DLD1 (cell line): ENCODE data around the gene CRYGN.

Experiments
- in situ Hi-C: cut with HindIII; loops from 2 replicates; pipeline ENCODE4 v1.10.0; 2017; ENCODE audit warnings: low sequenced_read_pairs

The CRYGN gene

GRCh38 chr7:151394076-151395035 is 45.6 kb downstream of the CRYGN start:
- in situ Hi-C loops, result loop anchor here (5.0 kb wide), 1 partner anchor 32 kb away; no protein-coding TSS in a partner anchor

- in situ Hi-C loops, result no loop called here
Observed at GRCh38 chr7:151393031-151393977, 46.6 kb downstream of the CRYGN start.

DNA sequence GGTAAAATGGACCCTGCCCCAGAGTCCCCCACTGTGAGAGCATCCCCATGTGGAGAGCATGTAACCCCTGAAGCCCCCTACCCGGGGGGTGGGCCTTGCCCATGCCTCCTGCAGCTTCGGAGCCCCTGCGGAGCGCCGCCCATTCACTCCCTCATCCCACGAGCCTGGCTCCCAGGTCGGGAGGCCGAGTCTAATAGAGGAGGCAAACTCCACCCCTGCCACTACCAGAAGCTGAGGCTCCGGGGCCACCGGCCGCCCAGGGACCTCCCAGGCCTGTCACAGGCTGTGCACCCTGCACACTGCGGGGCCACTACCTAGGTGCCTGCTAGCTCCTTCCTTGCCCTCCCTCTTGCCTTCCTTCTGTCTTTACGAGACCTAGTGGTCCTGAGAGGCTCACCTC is 47.5 kb downstream of the CRYGN start:
- in situ Hi-C loops, result no loop called here

- in situ Hi-C loops, result no loop called here
Observed at GRCh38 chr7:151392002-151392401, 47.9 kb downstream of the CRYGN start.

DNA sequence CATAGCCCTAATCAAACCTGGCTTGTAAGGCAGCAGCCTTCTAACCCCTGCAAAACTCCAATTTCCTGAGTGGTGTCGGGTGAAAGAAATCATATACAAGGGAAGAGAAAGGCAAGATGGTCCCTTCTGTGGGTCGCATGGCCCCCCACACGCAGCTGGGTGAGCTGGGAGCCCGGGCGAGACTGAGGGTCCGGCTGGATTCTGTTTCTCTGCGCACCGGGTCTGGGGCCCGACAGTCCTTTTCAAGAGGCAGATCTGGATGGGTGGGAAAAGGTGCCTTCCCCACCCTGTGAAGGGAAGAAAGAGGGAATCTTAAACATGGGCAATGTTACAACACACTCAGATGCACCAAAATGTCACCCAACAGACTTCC is 48.6 kb downstream of the CRYGN start:
- in situ Hi-C loops, result no loop called here

GRCh38 chr7:151390598-151391357 is 49.2 kb downstream of the CRYGN start:
- in situ Hi-C loops, result no loop called here

DNA sequence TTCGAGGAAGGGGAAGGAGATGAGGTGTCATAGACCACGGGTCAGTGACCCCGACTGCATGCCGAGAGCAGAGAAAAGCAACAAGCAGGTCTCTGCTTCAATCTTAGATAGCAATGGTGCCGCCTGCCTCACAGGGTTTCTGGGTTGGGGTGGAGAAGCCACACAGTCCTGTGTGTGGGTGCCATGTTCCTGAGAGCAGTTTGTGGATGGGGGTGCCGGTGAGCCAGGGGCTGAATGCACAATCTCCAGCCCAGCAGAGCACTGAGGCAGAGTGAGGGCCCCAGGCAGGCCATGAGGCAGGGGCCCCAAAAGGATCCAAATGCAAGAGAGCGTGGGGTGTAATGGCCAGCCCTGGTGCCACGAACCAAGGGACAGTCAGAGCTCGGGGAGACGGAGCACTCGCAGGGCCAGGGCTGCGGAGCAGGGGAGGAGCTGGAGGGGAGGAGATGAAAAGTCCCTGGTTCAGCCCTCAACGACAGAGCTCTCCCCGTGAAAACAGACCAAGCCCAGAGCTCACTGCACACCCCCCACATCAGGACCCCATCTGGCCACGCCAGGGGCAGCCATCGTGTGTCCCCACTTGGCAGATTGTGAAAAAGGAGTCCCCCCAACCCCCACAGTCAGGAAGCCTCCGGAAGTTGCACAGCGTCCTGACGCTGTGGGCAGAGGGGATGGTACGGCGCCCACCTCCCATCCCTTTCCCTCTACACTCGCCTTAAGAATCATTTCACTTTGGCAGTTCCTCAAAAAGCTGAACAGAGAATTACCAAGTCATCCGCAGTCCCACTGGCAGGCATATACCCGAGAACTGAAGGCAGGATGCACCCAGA is 50.0 kb downstream of the CRYGN start:
- in situ Hi-C loops, result no loop called here

GRCh38 chr7:151389096-151389767 is 50.7 kb downstream of the CRYGN start:
- in situ Hi-C loops, result no loop called here

- in situ Hi-C loops, result no loop called here
Observed at GRCh38 chr7:151388430-151388829, 51.5 kb downstream of the CRYGN start.

- in situ Hi-C loops, result no loop called here
Observed at GRCh38 chr7:151388007-151388297, 52.0 kb downstream of the CRYGN start.

- in situ Hi-C loops, result no loop called here
Observed at GRCh38 chr7:151387161-151388006, 52.6 kb downstream of the CRYGN start.

- in situ Hi-C loops, result no loop called here
Observed at GRCh38 chr7:151386301-151387160, 53.4 kb downstream of the CRYGN start.

GRCh38 chr7:151385626-151386300 is 54.2 kb downstream of the CRYGN start:
- in situ Hi-C loops, result no loop called here

DNA sequence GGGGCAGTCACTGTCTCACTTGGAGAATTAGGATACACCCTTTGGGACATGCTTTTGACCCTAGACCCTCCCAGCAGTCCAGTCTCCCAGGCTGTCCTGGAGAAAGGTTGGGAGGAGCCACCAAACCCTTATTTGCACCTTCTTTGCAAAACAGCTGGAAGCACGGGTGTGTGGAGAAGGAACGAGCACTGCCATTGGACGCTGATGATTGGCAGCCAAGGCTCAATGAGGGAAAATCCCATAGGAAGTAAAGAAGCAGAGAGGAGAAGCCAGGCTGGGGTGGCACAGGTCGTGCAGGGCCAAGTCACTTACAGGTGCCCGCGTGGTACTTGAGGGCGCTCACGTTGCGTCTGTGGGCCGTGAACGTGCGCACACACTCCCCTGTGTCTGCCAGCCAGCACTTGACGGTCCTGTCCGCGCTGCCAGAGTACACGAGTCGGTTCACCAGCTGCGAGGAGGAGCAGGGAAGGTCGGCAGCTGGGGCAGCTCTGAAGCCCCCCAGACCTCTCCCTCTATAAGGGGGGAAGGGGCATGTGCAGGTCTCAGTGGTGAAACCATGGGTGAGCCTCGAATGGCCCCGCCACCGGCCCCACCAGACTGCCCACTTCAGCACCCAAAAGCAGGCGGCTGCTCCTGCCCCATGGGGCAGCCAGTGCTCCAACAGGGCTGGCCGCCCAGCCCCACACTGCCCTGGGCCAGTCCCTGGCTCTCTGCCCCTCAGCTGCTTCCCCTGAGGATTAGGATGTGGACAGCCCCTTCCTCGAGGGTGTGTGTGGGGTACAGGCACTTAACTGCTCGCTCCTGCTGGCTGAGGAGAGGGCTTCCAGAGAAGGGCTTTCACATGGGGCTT is 54.9 kb downstream of the CRYGN start:
- in situ Hi-C loops, result no loop called here

DNA sequence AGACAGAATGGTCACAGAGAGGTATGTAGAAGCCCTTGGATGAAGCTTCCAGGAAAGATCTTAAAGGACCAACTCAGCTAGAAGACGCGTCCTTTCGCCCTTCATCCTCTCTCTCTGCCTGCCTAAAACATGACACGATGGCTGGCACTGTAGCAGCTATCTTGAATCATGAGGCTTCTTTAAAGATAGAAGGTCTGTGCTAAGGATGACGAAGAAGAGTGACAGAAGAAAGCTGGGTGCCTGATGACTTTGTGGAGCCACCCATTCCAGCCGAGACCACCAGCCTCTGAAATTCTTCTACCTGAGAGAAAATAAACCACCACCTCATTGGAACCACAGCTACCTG is 55.6 kb downstream of the CRYGN start:
- in situ Hi-C loops, result no loop called here

- in situ Hi-C loops, result no loop called here
Observed at GRCh38 chr7:151383638-151384351, 56.1 kb downstream of the CRYGN start.
